ENCODE results near the gene FAM229B.
"Not testable (repeated sequence)": the region's sequence is repeated elsewhere in the genome, so short reads cannot be mapped to it uniquely, and the experiment has no call there.

Gene FAM229B

DNA sequence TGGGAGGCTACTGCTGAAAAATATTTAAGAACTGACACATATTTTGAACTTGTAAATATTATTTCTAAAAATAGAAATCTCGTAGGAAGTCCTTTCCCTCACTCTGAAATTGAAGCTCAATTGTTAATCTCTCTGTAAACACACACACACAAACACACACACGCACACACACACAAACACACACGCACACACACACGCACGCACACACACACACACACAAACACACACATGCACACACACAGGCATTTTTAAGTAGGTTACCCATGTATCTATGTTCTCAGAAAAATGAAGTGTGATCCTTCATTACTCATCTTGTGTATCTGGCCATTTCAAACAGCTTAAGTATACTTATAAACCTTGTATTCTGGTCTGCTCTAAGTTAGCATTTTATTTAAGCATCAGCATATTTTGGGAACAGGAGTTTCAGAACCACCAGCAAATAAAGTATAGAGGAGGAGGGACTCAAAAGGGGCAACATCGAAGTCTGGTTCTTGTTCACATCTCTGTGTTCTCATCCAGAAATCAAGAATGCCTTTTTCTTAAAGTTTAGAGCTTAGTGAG, 21.9 kb upstream of the FAM229B start:
- no peak for DNase-seq

DNA sequence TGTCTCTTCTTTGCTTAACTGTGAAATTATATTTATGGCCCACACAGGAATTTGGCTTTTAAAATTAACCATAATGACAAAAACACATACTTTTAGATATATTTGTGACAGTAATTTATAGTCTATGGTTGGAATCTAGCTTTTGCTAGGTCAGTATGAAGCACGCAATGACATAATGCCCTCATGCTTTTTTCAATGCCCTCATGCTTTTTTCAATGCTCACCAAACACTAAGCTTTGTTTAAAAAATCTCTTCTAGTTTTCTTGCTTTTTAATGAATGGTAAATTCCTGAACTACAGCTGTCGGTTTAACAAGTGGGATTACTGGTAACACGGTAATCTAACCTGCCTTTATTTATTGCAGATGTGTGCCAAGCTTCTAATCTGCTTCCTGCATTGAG, 20.8 kb upstream of the FAM229B start:
- no peak for DNase-seq

DNA sequence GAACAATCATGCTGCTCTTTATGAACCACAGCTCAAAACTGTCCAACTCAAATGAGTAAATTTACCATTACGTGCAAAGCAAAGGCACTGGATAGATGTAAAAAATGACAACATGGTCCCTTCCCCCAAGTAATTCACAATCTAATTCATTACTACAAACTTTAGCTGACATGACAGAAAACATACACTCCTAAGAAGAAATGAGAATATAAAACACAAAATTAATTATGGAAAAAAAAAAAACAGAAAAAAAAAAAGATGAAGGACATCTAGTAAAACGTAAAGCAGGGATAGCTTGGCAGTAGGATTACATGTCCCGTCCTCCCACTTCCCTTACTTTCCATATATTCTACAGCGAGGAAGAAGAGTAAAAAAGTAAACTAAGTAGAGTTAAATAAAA, 5.8 kb upstream of the FAM229B start:
- no peak for DNase-seq

DNA sequence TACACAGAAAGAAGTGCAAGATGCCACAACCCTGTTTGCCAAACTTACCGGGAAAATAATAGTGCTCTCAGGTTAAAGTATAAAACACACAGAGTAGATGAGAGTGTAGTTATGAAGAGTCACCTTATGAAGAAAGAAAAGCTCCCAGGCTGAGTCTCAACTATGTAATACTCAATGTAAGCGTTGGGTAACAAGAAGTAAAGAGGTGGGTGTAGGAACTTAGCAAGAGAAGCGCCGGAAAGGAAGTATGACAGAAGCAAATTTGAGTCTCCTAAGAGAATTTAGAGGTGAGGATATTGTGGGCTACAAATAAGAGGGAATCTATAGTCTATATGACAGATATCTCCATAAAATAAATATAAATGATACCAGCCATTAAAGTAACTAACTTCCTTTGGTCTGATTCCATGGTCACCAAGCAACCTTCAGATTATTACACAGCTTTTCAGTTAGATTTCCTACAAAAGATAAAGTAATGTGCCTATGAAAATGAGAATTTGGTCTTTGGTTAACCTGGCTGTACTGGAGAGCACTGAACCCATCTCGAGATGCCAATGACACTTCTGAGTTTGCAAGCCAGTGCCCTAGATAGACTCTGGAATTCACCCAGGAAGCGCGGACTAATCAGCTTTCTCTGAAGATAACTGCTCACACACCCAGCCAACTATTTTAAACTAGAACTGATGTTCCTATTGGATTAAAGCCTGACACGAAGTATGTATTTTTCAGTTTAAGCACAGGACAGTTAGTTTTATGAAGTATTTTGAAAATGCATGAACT, 1.9 kb upstream of the FAM229B start:
- no peak for DNase-seq

DNA sequence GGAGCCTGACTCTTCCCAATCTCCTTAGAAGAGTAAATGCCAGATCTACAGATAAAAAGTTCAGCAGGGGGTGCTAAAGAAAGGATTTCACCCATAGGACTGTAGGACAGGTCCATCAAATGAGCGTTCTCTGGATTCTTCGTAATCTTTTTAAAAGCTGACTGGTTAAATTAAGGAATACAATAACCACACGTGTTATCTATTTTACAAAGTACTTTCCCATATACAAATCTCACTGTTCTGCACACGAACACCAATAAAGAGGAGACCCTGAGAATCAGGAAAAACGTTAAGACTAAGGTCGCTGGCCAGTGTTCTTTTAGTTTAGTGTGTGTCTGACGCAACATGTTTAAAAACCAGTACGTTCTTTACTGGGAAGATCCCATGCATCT, 651 bp upstream of the FAM229B start:
- peak; percentile 73 for DNase-seq

DNA sequence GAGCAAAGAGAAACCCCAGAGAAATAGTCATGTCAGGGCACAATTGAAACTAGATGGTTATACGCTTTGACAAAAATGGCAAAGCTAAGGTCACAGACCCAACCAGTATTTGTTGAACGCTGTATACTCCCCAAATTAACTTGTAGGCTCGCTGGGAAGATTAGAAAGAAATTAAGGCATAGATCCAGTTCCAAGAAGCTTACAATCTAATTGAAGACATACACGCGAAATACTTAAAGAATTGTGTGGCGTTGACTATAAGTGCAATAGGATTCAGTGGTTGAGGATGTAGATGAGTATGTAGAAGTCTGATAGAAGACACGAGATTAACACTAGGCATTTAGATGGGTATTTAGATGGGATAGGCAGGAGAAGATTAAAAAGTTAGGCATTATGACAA, 525 bp downstream of the FAM229B start:
- DNase-seq: peak; percentile 51

DNA sequence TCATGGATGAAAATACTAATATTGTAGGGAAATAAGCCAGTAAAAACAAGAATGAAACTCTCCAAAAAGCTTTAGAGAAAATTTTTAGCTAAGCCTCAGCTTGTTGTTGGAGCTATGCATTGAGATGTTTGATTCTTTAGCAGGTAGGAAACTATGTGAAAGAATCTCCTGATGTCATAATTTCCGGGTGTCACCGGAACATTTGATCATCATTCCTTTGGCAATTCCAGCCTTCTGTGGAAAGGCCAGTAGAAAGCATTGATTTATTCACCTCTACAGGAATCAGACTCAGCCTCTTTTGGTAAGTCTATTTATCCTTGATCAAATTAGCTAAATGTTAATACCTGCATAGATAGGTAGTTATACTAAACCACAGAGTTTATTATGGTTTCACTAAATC, 9.5 kb downstream of the FAM229B start:
- DNase-seq: no peak

DNA sequence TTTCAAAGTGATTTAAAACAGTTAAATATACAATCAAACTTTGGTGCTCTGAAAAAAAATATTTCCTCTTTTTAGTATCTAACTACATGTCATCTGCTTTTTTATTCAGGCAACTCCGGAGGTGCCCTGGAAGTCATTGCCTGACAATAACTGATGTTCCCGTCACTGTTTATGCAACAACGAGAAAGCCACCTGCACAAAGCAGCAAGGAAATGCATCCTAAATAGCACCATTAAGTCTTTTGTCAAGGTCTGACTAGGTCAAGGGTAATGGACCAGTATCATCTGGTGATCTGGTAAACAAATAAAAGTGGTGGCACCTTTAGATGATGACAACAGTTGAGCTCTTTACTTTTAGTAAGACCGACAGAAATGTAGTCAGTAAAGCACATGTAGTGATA, 13.2 kb downstream of the FAM229B start:
- DNase-seq: no peak

DNA sequence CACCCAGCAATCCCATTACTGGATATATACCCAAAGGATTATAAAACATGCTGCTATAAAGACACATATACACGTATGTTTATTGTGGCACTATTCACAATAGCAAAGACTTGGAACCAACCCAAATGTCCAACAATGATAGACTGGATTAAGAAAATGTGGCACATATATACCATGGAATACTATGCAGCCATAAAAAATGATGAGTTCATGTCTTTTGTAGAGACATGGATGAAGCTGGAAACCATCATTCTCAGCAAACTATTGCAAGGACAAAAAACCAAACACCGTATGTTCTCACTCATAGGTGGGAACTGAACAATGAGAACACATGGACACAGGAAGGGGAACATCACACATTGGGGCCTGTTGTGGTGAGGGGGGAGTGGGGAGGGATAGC, 18.6 kb downstream of the FAM229B start:
- DNase-seq: not testable (repeated sequence)

DNA sequence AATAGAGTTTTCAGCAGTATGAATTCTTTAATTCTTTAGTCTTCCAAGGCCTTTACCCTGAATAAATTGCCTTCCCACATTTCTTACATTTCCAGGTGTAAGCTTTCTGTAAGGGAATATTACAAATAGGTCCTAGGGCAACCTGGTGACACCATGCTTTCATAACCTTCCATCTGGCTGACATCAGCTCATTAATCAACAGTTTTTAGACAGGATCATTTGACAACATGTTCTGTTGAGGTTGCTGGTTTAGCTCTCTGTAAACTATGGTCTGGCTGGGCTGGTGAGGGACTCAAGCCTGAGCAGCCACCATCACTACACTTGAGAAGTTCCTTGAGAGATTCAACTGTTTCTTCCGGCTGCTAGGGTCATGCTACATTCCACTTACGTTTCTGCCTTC, 19.2 kb downstream of the FAM229B start:
- no peak for DNase-seq

DNA sequence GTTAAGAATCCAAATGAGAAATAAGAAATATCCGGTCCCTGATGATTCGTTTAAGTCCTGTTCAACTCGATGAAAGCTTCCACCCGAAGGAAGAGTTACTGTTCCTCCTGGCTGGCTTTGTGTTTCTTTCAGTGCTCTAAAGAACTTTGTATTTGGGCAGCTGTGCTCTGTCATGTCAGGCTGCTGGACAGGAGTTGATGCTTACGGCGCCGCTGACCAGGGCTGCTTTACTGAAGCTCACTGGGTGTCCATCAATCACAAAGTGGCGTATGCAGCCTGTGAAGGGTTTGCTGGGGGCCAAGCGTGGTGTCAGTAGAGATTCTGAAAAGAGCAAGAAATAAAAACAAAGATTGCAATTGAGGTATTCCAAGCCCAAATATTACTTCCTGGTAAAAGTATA, 21.9 kb downstream of the FAM229B start:
- DNase-seq: no peak

DNA sequence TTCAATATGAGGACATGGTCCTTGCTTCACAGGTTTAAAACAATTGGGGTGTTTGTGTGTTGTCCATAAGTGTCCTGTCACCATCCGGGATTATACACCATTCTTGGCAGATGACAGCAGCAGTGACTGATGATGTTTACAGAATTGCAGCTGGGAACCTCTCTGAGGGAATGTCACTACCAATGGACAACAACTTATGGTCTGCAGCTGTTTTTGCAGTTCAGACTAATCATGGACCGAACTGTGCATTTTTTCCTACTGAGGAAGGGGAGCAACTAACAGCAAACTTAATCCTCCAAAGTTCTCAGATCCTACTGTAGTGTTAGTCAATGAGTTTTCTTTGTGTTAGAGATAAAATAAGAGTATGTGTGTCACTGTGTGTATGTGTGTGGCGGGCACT, 26.0 kb downstream of the FAM229B start:
- no peak for DNase-seq

DNA sequence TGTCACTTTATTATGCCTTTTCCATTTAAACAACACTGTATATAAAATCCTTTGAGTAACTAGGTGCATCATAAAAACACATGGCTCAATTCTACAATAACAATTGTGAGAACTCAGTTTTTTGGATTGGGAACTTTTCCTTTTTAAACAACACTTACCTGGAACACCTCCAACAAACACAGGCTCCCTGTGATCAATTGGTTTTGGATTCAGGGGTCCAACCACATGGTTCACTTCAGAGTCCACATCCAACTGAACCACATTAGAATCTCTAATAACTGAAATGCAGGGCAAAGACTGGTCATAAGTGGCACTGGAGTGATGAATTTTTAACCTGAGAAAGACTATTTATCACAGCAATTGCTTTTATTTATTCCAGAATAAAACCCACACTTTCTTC, 26.5 kb downstream of the FAM229B start:
- no peak for DNase-seq

DNA sequence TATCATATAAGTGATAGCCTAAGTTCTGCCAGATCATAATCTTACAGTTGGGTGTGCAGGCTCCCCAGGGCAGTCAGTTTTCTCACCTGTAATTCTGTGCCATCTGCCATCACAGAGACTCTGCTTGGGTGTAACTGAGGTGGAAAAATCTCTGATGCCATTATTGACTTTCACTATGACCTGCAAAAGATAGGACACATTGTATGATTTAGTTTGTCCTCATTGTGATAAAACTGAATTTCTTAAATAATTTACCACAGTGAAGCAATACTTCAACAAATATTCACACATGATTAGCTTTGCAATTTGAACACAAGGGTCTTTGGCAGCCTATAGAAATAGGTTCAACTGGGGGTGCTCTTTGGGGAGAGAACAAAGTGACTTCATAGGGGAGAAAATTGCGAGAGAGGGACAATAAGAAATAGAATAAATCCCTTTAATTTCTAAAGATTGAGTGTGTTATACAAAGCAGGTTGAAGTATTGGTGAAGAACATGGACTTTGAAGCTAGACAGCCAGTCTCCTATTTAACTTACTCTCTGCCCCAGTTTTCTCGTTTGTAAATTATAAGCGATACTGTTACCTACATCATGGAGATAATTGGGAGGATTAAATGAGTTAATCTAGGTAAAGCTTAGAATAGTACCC, 27.3 kb downstream of the FAM229B start:
- no peak for DNase-seq

DNA sequence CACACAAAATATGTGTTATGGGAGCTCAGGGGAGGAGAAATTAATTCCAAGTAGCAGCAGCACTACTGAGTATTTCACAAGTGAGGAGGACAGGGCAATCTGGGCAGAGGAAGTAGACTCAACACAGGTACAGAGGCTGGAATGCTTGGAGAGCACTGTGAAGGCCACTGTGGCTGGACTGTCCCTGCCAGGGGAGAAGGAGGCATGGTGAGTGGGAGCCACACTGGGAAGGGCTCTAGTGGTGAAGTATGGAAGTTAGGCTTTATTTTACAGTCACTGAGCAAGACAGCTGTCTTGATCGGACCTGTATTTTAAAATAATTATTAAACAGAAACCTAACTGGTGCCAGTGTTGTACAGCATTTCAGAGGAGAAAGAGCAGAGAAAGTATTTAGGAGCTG, 28.8 kb downstream of the FAM229B start:
- DNase-seq: no peak

DNA sequence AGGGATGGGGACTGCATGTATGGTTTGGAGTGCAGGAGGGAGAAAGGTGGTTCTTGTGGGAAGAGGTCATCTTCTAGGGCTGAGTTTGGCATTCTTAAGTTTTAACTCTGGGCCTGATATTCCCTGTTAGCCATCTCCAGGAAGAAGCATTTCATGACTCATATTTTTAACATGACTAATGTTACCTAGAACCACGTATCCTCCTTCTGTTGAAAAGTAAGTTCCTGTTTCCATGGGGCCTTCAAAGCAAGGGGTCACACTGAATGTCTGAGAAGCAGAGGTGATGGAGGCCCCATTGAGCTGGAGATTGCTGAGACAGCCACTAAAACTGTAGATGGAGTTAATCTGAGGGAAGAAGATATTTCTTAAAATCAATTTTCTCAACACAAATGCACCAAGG, 30.2 kb downstream of the FAM229B start:
- DNase-seq: no peak

DNA sequence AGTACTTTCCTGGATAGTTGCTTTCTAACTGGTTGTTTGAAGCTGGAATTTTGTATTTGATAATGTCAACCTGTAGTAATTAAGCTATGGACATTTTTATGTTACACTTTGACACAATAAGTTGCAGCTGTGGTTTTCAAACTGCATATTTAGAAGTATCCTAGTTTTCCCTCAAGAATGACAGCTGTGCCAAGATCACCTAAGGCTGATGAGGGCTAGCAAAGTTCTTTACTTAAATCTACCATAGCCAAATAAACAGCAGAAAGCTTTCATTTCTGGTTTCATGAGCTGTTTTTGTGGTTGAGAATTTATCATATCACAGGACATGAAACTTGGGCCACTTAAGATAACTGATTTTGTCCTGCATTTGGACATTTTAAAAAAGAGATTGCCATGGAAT, 30.6 kb downstream of the FAM229B start:
- DNase-seq: no peak

DNA sequence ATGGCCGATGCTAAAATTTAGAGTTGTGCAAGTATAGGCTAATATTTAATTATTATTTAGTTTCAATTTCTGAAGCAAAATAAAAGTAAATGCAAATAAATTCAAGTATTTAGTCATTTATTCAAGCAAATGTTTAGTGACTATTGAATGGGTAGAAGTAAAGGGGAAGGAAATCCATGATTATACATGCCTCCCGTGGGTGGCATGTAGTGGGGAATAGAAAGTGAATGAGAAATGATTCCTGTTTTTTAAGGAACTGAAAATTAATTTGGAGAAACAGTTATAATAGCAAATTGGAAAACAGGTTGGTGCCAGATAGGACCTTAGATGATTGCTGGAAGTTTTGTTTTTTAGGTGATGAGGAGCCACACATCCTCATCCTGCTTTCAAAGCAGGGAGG, 35.4 kb downstream of the FAM229B start:
- no peak for DNase-seq

DNA sequence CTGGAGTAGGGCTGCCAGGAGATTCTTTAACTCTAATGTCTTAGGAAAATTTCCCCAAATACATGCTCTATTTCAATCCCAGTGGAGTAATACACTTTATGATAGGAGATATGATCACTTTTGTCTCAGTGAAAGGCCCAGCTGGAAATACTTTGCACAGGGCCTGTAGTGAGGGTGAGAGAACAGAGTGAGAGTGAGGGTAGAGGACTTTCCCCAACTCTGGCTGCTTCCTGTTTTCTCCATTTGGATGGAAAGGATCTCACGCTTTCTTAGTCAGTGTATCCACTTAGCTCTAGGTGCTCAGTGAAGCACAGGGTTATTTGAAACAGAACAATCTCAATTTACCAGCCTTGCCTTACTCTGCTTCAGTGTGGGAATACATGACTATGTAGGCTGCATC, 36.6 kb downstream of the FAM229B start:
- no peak for DNase-seq

DNA sequence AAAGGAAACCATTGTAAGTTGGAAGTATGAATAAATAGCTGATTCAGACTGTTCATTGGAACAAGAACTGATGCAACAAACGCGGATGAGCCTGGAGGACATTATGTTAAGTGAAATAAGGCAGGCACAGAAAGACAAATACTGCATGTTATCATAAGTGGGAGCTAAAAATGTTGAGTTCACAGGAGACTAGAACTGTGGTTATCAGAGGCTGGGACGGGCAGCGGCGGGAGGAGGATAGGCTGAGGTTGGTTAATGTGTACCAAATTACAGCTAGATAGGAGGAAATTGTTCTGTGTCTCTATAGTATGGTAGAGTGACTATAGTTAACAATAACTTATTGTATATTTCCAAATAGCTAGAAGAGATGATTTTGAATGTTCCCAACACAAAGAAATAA, 40.8 kb downstream of the FAM229B start:
- DNase-seq: no peak

DNA sequence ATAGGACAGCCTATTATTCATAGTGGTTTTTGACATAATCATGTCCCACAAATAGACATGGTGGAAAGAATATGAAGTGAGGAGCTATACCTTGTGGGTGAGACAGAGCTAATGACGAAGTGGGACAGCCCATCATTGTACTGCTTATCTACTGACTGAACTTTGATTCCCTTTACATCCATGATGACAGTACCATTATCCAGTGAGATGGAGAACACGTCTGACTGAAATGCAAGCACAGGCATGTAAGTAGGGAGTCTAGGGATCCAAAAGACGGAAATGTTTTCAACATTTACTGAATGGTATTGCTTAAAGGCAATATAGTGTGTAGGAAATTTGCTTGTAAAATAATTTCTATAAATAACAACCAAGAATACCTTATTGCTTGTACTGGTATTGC, 43.5 kb downstream of the FAM229B start:
- DNase-seq: no peak

DNA sequence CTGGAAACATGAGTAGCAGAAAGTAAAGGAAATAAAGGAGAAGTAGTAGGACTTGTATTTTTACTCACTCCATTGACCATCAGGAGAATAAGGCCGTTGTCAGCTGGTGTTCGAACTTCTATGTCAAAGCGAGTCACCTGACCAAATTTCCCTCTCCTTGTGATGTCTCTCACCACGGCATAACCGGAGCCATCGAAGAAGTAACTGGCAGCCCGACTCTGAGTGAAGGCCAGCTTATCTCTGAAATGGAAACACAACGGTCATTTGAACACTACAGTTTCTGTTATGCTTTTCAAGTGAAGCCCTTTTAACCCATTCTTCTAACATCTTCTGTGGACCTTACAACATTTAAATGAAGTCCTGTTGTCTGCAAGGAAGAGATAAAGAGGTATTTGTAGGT, 51.7 kb downstream of the FAM229B start:
- no peak for DNase-seq

DNA sequence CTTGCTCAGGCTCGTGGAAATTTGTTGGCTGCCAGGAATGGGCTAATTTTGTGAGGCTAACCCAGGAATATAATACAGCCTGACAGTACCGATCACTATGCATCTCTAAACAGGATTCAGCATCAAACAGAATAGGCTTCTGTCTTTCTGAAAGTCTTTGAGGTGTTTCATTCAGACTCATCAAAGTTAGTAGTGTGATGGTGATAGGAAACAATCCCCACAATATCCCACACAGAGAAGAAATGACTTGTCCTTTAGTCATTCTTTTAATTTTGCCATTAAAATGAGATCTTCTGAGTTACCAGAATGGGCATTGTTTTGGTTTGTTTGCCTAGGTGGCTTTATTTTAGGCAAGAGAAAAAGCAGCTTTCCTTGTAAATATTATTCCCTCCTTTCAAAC, 54.3 kb downstream of the FAM229B start:
- DNase-seq: no peak

DNA sequence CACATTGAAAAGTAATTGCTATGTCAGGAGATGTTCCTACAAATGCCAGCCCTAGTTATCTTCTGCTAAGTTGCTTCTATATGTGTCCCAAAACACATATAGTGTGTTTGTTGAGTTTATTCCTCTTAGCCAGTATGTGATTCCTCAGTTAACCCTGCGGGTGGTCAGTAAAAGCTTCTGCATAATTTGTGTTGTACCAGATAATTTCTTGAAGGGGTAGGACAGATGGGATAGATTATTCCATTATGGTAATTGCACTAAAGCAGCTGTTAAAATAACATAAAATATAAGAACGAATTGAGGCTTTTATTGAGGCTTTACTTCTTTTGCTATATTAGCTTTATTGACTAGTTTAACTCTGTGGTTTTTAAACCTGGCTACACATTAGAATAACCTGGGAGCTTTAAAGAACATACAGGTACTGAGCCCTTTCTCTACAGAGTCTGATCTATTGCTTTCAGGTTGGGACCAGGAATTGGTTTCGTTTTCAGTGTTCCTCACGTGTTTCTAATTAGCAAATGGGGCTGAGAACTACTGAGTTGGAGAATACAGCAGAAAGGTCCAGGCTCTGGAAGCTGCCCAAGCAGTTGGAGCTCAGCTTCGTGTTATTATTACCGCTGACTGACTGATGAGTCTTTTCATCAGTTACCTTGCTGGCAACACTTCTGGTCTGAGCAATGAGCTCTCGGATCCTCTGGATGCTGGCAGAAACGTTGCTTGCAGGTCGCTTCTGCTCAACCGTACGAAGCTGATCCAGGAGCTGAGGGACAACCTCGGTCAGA, 56.9 kb downstream of the FAM229B start:
- DNase-seq: no peak
